H1 (cell line): Measurements from ENCODE around the gene SLC39A9. TPM values are rescaled to one million over a fixed set of nuclear protein-coding genes. Genes with fewer than 3 reads are reported as not detected.

Experiments
- CTCF ChIA-PET: fragments of 300-600 bp; sonication (Branson Sonifier 250); formaldehyde crosslinking; loops from one replicate; lab custom pipeline; 2021; ENCODE audit not compliant: partially characterized antibody; lab: Charles Lee
- POLR2A ChIA-PET: fragments of 300-600 bp; sonication (Branson Sonifier 250); formaldehyde crosslinking; loops from one replicate; lab custom pipeline; 2021; ENCODE audit warnings: inconsistent platforms; ENCODE audit not compliant: partially characterized antibody; lab: Charles Lee
- DNase-seq, 2 experiments: peaks; one replicate each; pipeline versions ENCODE4 v3.0.0 to v3.0.0-alpha.2; 2010 to 2022; ENCODE audit warnings: low spot score in 2 of 2, low read depth in 1 of 2, mixed read lengths in 1 of 2
- FAIRE-seq: peaks from 2 replicates; lab custom pipeline; 2011; peaks lifted over from hg19 to GRCh38; lab: Jason Lieb, UNC
- H2AFZ ChIP-seq: 2 replicates; pipeline ENCODE4 v1.8.1; 2012; ENCODE audit warnings: low read length, inconsistent platforms
- H2AK5ac ChIP-seq: 2 replicates; pipeline ENCODE4 v1.6.1; 2013; ENCODE audit warnings: low read depth, low read length
- H2BK120ac ChIP-seq: replicated peaks from 2 replicates; pipeline ENCODE3; 2013; ENCODE audit warnings: low read depth, low read length, inconsistent platforms
- H2BK12ac ChIP-seq: 2 replicates; pipeline ENCODE4 v1.6.1; 2013; ENCODE audit warnings: low read depth, low read length
- H2BK15ac ChIP-seq: 2 replicates; pipeline ENCODE4 v1.6.1; 2013; ENCODE audit warnings: low read length
- H2BK20ac ChIP-seq: 2 replicates; pipeline ENCODE4 v1.6.1; 2013; ENCODE audit warnings: low read length
- H2BK5ac ChIP-seq: 2 replicates; pipeline ENCODE4 v1.6.1; 2013; ENCODE audit warnings: low read depth, low read length
- H3K14ac ChIP-seq: 2 replicates; pipeline ENCODE4 v1.6.1; 2013; ENCODE audit warnings: inconsistent platforms; ENCODE audit not compliant: insufficient read length
- H3K18ac ChIP-seq: 2 replicates; pipeline ENCODE4 v1.6.1; 2013; ENCODE audit warnings: low read length; ENCODE audit errors: extremely low read depth
- H3K23ac ChIP-seq: 2 replicates; pipeline ENCODE4 v1.6.1; 2013; ENCODE audit warnings: inconsistent platforms; ENCODE audit not compliant: insufficient read length
- H3K23me2 ChIP-seq: 2 replicates; pipeline ENCODE4 v1.6.1; 2013; ENCODE audit warnings: low read depth, low read length
- H3K27ac ChIP-seq: 2 replicates; pipeline ENCODE4 v1.6.1; 2011; ENCODE audit warnings: low read depth, low read length, inconsistent platforms
- H3K27me3 ChIP-seq, 4 experiments: replicated peaks in 1 of 4; 1 replicate in 1 of 4; 2 replicates in 3 of 4; pipeline versions ENCODE4 v1.6.1 to v1.8.1; 2011 to 2013; ENCODE audit warnings: low read length in 3 of 4, mild to moderate bottlenecking in 3 of 4, inconsistent platforms in 2 of 4, mixed read lengths in 2 of 4, moderate library complexity in 1 of 4; ENCODE audit not compliant: control insufficient read depth in 3 of 4, insufficient read depth in 3 of 4; ENCODE audit errors: extremely low read depth in 1 of 4
- H3K36me3 ChIP-seq, 4 experiments: 2 replicates each; pipeline versions ENCODE4 v1.6.1 to v1.8.1; 2011 to 2013; ENCODE audit warnings: mild to moderate bottlenecking in 4 of 4, low read length in 3 of 4, moderate library complexity in 2 of 4, control low read depth in 1 of 4, inconsistent platforms in 1 of 4; ENCODE audit not compliant: insufficient read depth in 4 of 4, control insufficient read depth in 2 of 4
- H3K4ac ChIP-seq: replicated peaks from 2 replicates; pipeline ENCODE3; 2013; ENCODE audit warnings: low read length, low read depth, mixed read lengths, inconsistent platforms; ENCODE audit not compliant: insufficient read length
- H3K4me1 ChIP-seq, 4 experiments: replicated peaks in 1 of 4; 1 replicate in 1 of 4; 2 replicates in 3 of 4; pipeline versions ENCODE4 v1.6.1 to v1.8.1; 2011 to 2013; ENCODE audit warnings: low read length in 3 of 4, inconsistent platforms in 2 of 4, mixed read lengths in 1 of 4; ENCODE audit not compliant: insufficient read depth in 4 of 4, control insufficient read depth in 3 of 4
- H3K4me2 ChIP-seq, 2 experiments: 2 replicates each; pipeline versions ENCODE4 v1.6.1 to v1.8.1; 2011 to 2013; ENCODE audit warnings: low read depth in 2 of 2, low read length in 2 of 2, control low read depth in 1 of 2, inconsistent platforms in 1 of 2, mild to moderate bottlenecking in 1 of 2; ENCODE audit not compliant: insufficient read depth in 1 of 2
- H3K4me3 ChIP-seq, 4 experiments: fragments of 200-600, 300-600 bp in 1 of 4; sonication (generic), shearing (Covaris generic), sonication (Bioruptor Twin) in 1 of 4; 2 replicates each; pipeline versions ENCODE4 v1.5.1 to v1.8.1; 2011 to 2016; ENCODE audit warnings: low read length in 4 of 4, low read depth in 3 of 4, control low read depth in 2 of 4, inconsistent platforms in 2 of 4, mild to moderate bottlenecking in 2 of 4, mixed read lengths in 1 of 4, moderate library complexity in 1 of 4; ENCODE audit not compliant: insufficient read depth in 2 of 4; ENCODE audit errors: extremely low read depth in 1 of 4
- H3K56ac ChIP-seq: replicated peaks from 2 replicates; pipeline ENCODE3; 2013; ENCODE audit warnings: low read depth, mild to moderate bottlenecking, mixed read lengths, low read length, inconsistent platforms; ENCODE audit not compliant: insufficient read length
- H3K79me1 ChIP-seq: 2 replicates; pipeline ENCODE4 v1.6.1; 2013; ENCODE audit warnings: low read depth, low read length, control low read depth
- H3K79me2 ChIP-seq, 2 experiments: 2 replicates each; pipeline versions ENCODE4 v1.6.1 to v1.8.1; 2012 to 2013; ENCODE audit warnings: low read length in 2 of 2, mild to moderate bottlenecking in 2 of 2, inconsistent platforms in 1 of 2; ENCODE audit not compliant: insufficient read depth in 2 of 2, control insufficient read depth in 1 of 2
- H3K9ac ChIP-seq, 4 experiments: replicated peaks in 1 of 4; 1 replicate in 1 of 4; 2 replicates in 3 of 4; pipeline versions ENCODE4 v1.6.1 to v1.8.1; 2011 to 2013; ENCODE audit warnings: low read depth in 3 of 4, low read length in 3 of 4, control low read depth in 2 of 4, mild to moderate bottlenecking in 2 of 4, moderate library complexity in 2 of 4, inconsistent platforms in 1 of 4; ENCODE audit errors: extremely low read depth in 1 of 4
- H3K9me3 ChIP-seq, 2 experiments: 2 replicates each; pipeline versions ENCODE4 v1.6.1 to v1.8.1; 2012 to 2013; ENCODE audit warnings: mild to moderate bottlenecking in 2 of 2, moderate library complexity in 2 of 2, control low read depth in 1 of 2, inconsistent platforms in 1 of 2, low read depth in 1 of 2, low read length in 1 of 2, mixed read lengths in 1 of 2; ENCODE audit not compliant: insufficient read depth in 2 of 2
- H4K20me1 ChIP-seq, 2 experiments: replicated peaks in 1 of 2; 2 replicates each; pipeline versions ENCODE3 to v1.8.1; 2011 to 2013; ENCODE audit warnings: inconsistent platforms in 2 of 2, low read length in 2 of 2, mild to moderate bottlenecking in 1 of 2; ENCODE audit not compliant: insufficient read depth in 2 of 2, control insufficient read depth in 1 of 2
- H4K5ac ChIP-seq: 2 replicates; pipeline ENCODE4 v1.6.1; 2013; ENCODE audit warnings: low read length, low read depth, mixed read lengths, inconsistent platforms; ENCODE audit not compliant: insufficient read length
- H4K8ac ChIP-seq: 2 replicates; pipeline ENCODE4 v1.8.0; 2013; ENCODE audit warnings: mild to moderate bottlenecking, moderate library complexity, low read length, inconsistent platforms; ENCODE audit not compliant: insufficient read depth; ENCODE audit errors: extremely low read depth
- H4K91ac ChIP-seq: replicated peaks from 2 replicates; pipeline ENCODE3; 2013; ENCODE audit warnings: low read length, mixed read lengths, inconsistent platforms; ENCODE audit not compliant: insufficient read length
- BACH1 ChIP-seq: IDR thresholded peaks from 2 replicates; pipeline ENCODE4 v1.6.1; 2012; ENCODE audit warnings: low read length, improper control_type of control experiment
- CEBPB ChIP-seq: IDR thresholded peaks from 2 replicates; pipeline ENCODE4 v1.6.1; 2012; ENCODE audit warnings: low read depth, low read length
- CHD2 ChIP-seq: IDR thresholded peaks from 2 replicates; pipeline ENCODE4 v1.6.1; 2012; ENCODE audit warnings: low read length, improper control_type of control experiment
- CTBP2 ChIP-seq: IDR thresholded peaks from 2 replicates; pipeline ENCODE4 v1.7.0; 2011; ENCODE audit warnings: borderline replicate concordance, mild to moderate bottlenecking, moderate library complexity, mixed read lengths, low read length; ENCODE audit not compliant: insufficient read depth, insufficient read length
- NRF1 ChIP-seq: IDR thresholded peaks from 2 replicates; pipeline ENCODE4 v1.6.1; 2011; ENCODE audit warnings: mild to moderate bottlenecking, low read depth, low read length, improper control_type of control experiment
- SP2 ChIP-seq: IDR thresholded peaks from 2 replicates; pipeline ENCODE4 v1.6.1; 2012; ENCODE audit warnings: mild to moderate bottlenecking, low read length, inconsistent platforms
- TAF7 ChIP-seq: optimal IDR thresholded peaks from 2 replicates; pipeline ENCODE3; 2011; ENCODE audit warnings: low read depth, mild to moderate bottlenecking, inconsistent platforms, low read length, moderate library complexity, borderline replicate concordance
- WGBS, 2 experiments: shearing (Covaris generic) in 1 of 2; methylation state at CpG; one replicate each; pipeline versions ENCODE4 v1.1.6 to v1.1.7; 2013 to 2015; ENCODE audit warnings: low lambda C conversion rate in 2 of 2, mixed read lengths in 2 of 2, inconsistent platforms in 1 of 2, low coverage in 1 of 2, missing lambda C conversion rate in 1 of 2; ENCODE audit not compliant: insufficient replicate concordance in 2 of 2, insufficient coverage in 1 of 2, insufficient read length in 1 of 2; ENCODE audit errors: extremely low coverage in 1 of 2, missing lambda C conversion rate in 1 of 2; 5-methylcytosine and 5-hydroxymethylcytosine counted together
- polyA plus RNA-seq, 7 experiments: library from polyadenylated mRNA; depleted of rRNA in 3 of 7; stranded (reverse) in 5 of 7; unstranded in 2 of 7; fragments of >200 nt in 5 of 7; fragments of 200-250 nt in 2 of 7; gene quantifications; 1 replicate in 5 of 7; 2 replicates in 1 of 7; 4 replicates in 1 of 7; pipeline versions ENCODE4 v1.2.1 to v1.2.3, GENCODE V29; 2011 to 2013; ENCODE audit warnings: missing spikeins in 2 of 7, mixed read lengths in 2 of 7
- total RNA-seq: library from RNA; stranded (reverse); fragmentation: NEBNext Ultra II Directional; extraction: Animal tissue kit (Norgen Biotek cat#: 25700); gene quantifications from 2 replicates; pipeline ENCODE4 v1.2.1, GENCODE V29; 2021
- TF ChIP-seq, protein P1 (sequence below): IDR thresholded peaks from 2 replicates; pipeline ENCODE4 v1.6.1; 2012; ENCODE audit warnings: inconsistent platforms
- TF ChIP-seq, protein P2 (sequence below): IDR thresholded peaks from 2 replicates; pipeline ENCODE4 v1.6.1; 2011; ENCODE audit warnings: low read length, improper control_type of control experiment

Gene SLC39A9
- total and polyA plus RNA-seq, 2 of the 8 experiments (the other 6 are each of a cell fraction or from before 2014, with no cell fraction given): 31.0 to 44.2 TPM

DNA sequence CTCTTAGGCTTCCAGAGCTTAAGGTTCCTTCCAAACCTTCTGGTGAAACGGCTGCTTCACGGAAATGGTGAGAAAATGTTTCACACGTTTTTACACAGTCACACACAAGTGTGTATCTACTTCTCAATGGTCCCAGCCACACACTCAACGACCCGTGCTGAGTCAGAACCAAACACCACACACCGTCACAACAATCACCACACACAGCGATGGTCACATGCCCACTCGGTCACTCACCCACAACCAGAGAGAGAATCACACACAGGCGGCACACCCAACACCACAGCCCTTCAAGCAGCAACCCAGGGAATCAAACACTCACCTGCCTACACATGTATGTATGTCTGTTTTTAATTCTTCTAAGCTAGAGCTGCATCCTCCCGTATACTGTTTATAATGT is 73.4 kb downstream of the SLC39A9 start:
- no peak for TF ChIP-seq CHD2
- no peak for TF ChIP-seq CTBP2
- no peak for TF ChIP-seq NRF1
- TF ChIP-seq, protein P1, sequence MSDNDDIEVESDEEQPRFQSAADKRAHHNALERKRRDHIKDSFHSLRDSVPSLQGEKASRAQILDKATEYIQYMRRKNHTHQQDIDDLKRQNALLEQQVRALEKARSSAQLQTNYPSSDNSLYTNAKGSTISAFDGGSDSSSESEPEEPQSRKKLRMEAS: no peak
- no peak for TF ChIP-seq CEBPB
- no peak for TF ChIP-seq BACH1
- TF ChIP-seq, protein P2, sequence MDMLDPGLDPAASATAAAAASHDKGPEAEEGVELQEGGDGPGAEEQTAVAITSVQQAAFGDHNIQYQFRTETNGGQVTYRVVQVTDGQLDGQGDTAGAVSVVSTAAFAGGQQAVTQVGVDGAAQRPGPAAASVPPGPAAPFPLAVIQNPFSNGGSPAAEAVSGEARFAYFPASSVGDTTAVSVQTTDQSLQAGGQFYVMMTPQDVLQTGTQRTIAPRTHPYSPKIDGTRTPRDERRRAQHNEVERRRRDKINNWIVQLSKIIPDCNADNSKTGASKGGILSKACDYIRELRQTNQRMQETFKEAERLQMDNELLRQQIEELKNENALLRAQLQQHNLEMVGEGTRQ: no peak
- TF ChIP-seq SP2: no peak
- no peak for TF ChIP-seq TAF7
- Histone ChIP-seq H3K4ac (no peak overlapping the region), H3K14ac (no peak overlapping the region), H2AFZ (no peak overlapping the region), H3K36me3 (no peaks in the 10 kb centered on the region), H4K91ac (no peak overlapping the region), H3K4me3 (no peak overlapping the region), H3K4me1 (no peaks in the 10 kb centered on the region), H3K23ac (no peak overlapping the region), H3K79me2 (no peaks in the 10 kb centered on the region), H4K5ac (no peak overlapping the region), H3K9ac (no peak overlapping the region), H3K27me3 (no peaks in the 10 kb centered on the region), H3K79me1 (no peaks in the 10 kb centered on the region), H2BK5ac (no peak overlapping the region), H4K8ac (no peak overlapping the region), H3K27ac (no peak overlapping the region), H3K23me2 (no peaks in the 10 kb centered on the region), H2BK120ac (no peak overlapping the region), H2AK5ac (no peak overlapping the region), H3K9me3 (no peaks in the 10 kb centered on the region), H3K56ac (no peak overlapping the region), H2BK12ac (no peak overlapping the region), H2BK15ac (no peak overlapping the region), H3K18ac (no peak overlapping the region), H3K4me2 (no peak overlapping the region), H4K20me1 (no peaks in the 10 kb centered on the region), H2BK20ac (0 out of 2 replicates have a peak overlapping the region, but pooled peaks have one; percentile 27)
- FAIRE-seq (no peak), DNase-seq (no peak)
- 83% methylated on average over 10 of the region's 10 CpGs; no CpG with 5 or more reads in 1 of the 2 experiments for WGBS, 2 experiments
- ChIA-PET POLR2A (interaction anchor here (0.6 to 0.7 kb wide), 2 partner anchors 75 to 1053 kb away, joined by 3 to 4 read pairs; no protein-coding TSS in a partner anchor), CTCF (interaction anchor here (0.8 to 1.4 kb wide), 4 partner anchors 12 to 229 kb away, joined by 3 read pairs; partner anchors contain the start of gene CCDC177)
